ENCODE data around the gene DNAL4. TPM values are rescaled to one million over a fixed set of nuclear protein-coding genes. Genes with fewer than 3 reads are reported as not detected.

DNAL4 gene
- total RNA-seq, 1 donor from 2014 or later: 8.4 TPM

DNA sequence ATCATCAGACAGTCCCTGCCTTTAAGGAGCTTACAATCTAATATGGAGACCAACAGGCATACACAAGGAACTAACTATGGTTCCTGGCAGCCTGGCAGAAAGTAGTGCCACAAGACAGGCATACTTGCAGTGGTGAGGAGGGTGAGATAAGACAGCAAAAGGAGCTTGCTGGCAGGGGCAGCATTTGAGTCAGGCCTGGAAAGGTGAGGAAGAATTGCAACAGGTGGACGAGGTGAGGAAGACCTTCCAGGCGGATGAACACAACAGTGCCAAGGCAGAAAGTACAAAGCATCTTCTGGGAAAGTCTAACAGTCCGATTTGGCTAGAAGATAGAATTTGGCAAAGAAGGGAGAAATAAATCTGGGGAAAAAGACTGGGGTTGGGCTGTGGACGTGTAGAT is 4.3 kb downstream of the DNAL4 start:
- H3K4me1 Mint-ChIP-seq: peaks cover 14% of the 10 kb centered on the region
- intact Hi-C loops (cut with micrococcal nuclease): loop anchor here (5.0 to 10.0 kb wide), 3 partner anchors 53 to 365 kb away; partner anchors contain the start of genes CBX7, GTPBP1 and NPTXR
- ChIA-PET POLR2A (no interaction called here), CTCF (no interaction called here)
- DNase-seq (no peak), ATAC-seq (ENCODE audit: low read depth) (no peak)
- no peaks in the 10 kb centered on the region for H3K27me3 Mint-ChIP-seq
- H3K9me3 Mint-ChIP-seq: no peaks in the 10 kb centered on the region
- TF ChIP-seq, protein P1, sequence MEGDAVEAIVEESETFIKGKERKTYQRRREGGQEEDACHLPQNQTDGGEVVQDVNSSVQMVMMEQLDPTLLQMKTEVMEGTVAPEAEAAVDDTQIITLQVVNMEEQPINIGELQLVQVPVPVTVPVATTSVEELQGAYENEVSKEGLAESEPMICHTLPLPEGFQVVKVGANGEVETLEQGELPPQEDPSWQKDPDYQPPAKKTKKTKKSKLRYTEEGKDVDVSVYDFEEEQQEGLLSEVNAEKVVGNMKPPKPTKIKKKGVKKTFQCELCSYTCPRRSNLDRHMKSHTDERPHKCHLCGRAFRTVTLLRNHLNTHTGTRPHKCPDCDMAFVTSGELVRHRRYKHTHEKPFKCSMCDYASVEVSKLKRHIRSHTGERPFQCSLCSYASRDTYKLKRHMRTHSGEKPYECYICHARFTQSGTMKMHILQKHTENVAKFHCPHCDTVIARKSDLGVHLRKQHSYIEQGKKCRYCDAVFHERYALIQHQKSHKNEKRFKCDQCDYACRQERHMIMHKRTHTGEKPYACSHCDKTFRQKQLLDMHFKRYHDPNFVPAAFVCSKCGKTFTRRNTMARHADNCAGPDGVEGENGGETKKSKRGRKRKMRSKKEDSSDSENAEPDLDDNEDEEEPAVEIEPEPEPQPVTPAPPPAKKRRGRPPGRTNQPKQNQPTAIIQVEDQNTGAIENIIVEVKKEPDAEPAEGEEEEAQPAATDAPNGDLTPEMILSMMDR (IDR thresholded peaks at IDR 0.05): no peak
- no peak overlapping the region for H3K4me3 Mint-ChIP-seq
- peaks cover 5% of the 10 kb centered on the region for H3K36me3 Mint-ChIP-seq (ENCODE audit: low read depth)
- no peak overlapping the region for H3K27ac Mint-ChIP-seq

DNA sequence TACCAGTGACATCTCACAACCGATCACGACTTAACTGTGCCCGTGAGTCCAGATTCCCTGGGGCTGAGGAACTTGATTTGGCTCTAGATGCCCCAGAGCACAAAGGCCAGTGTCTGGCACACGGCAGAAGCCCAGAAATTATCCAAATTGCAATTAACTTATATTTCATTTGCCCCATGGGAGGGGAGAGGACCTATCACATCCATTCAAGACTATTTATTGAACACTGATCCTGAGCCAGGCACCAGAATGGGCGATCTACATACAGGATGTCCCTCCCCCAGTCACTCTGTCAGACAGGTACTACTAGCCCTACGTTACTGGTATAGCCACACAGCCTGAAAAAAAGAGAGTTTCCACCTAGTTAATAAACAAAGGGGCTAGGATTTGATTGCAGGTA is 5.1 kb downstream of the DNAL4 start:
- peaks cover 5% of the 10 kb centered on the region for H3K36me3 Mint-ChIP-seq (ENCODE audit: low read depth)
- intact Hi-C loops (cut with micrococcal nuclease): no loop called here
- no peak overlapping the region for H3K27ac Mint-ChIP-seq
- TF ChIP-seq, protein P1 (IDR thresholded peaks at IDR 0.05): no peak
- DNase-seq (no peak), ATAC-seq (ENCODE audit: low read depth) (no peak)
- H3K4me1 Mint-ChIP-seq: peaks cover 8% of the 10 kb centered on the region
- H3K9me3 Mint-ChIP-seq: no peaks in the 10 kb centered on the region
- H3K4me3 Mint-ChIP-seq: no peak overlapping the region
- no peaks in the 10 kb centered on the region for H3K27me3 Mint-ChIP-seq
- ChIA-PET POLR2A (no interaction called here), CTCF (no interaction called here)

DNA sequence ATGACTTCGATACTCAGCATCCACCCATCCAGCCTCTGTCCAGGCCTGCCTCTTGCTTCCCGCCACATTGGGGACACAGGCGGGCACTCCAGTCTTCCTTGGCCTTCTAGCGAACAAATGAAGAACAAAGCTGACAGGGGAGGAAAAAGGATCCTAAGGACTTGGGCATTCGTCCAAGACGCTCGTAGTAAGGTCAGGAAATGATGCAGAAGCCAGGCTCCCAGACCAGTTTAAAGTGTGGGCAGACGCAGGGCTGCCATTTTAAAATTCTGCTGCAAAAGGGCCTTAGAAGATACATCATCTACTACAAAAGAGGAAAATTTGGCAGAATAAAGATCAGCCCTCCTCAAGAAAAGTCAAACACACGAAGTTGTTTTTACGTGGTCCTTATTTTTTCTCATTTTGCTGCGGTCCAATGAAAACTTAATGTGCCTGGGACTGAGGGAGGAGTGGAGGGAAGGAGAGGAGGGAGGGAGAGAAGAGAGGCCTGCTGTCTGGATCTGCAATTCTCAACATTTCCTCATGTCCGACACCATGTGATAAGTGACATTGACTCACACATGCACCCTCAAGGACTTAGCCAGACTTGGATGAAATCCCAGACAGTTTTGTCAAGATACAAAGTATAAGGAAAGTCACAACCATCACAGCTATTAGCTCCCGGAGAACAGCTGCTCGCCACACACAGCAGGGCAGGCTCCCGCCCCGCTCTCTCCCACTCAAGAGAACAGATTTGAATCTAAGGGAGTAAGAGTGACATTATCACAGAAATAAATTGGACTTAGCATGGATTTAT is 5.7 kb downstream of the DNAL4 start:
- ATAC-seq (ENCODE audit: low read depth) (no peak), DNase-seq (no peak)
- H3K27ac Mint-ChIP-seq: no peak overlapping the region
- TF ChIP-seq, protein P1 (IDR thresholded peaks at IDR 0.05): no peak
- ChIA-PET POLR2A (no interaction called here), CTCF (no interaction called here)
- intact Hi-C loops (cut with micrococcal nuclease): no loop called here
- H3K36me3 Mint-ChIP-seq (ENCODE audit: low read depth): peaks cover 2% of the 10 kb centered on the region
- H3K4me1 Mint-ChIP-seq: peaks cover 5% of the 10 kb centered on the region
- H3K9me3 Mint-ChIP-seq: no peaks in the 10 kb centered on the region
- H3K27me3 Mint-ChIP-seq: no peaks in the 10 kb centered on the region
- no peak overlapping the region for H3K4me3 Mint-ChIP-seq

DNA sequence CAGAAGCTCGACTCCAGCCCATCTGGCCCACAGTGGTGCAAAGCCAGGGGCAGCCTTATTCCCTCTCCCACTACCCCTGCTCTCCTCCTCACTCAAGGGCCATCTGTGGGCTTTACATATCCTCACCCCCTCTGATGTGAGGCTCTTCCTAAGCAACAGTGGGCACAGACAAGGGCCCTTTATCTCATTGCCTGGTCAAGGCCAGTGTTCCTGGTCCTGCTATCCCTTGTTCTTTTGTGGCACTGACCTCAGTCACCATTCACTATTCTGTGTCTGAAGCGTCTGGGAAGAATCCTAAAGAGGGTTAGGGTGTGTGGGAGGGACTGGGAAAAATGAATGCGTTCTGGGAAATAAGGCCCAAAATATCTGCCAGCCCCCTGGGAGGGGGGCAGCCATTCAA is 7.3 kb downstream of the DNAL4 start:
- DNase-seq (no peak), ATAC-seq (ENCODE audit: low read depth) (no peak)
- POLR2A ChIA-PET: no interaction called here
- CTCF ChIA-PET: no interaction called here
- Mint-ChIP-seq H3K4me1 (no peaks in the 10 kb centered on the region), H3K27ac (no peak overlapping the region), H3K27me3 (no peaks in the 10 kb centered on the region), H3K9me3 (no peaks in the 10 kb centered on the region), H3K4me3 (no peak overlapping the region), H3K36me3 (ENCODE audit: low read depth) (peaks cover 6% of the 10 kb centered on the region)
- intact Hi-C loops (cut with micrococcal nuclease): no loop called here
- TF ChIP-seq, protein P1 (IDR thresholded peaks at IDR 0.05): no peak

DNA sequence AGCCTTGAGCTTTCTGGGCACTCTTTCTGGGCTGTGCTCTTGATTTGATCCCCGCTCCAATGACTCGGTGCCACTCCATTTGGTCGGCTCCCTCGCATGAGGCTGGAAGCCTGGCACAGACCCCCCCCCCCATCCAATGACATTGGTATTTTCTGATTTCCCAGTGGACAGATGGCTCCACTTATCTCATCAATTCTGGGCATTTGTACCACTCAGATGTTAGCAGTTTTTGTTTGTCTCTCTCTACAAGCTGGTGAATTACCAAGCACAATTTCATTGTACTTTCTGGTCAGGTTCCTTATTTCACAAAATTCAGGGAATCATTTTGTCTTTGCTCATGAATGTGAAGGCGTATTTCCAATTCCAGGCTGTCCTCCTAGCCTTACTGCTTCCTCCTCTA is 9.1 kb downstream of the DNAL4 start:
- H3K9me3 Mint-ChIP-seq: no peaks in the 10 kb centered on the region
- DNase-seq (no peak), ATAC-seq (ENCODE audit: low read depth) (no peak)
- POLR2A ChIA-PET: interaction anchor here (0.5 to 0.7 kb wide), 3 partner anchors 33 to 384 kb away, joined by 3 to 11 read pairs (median 9); no protein-coding TSS in a partner anchor
- H3K36me3 Mint-ChIP-seq (ENCODE audit: low read depth): peaks cover 15% of the 10 kb centered on the region
- no peak overlapping the region for H3K4me3 Mint-ChIP-seq
- CTCF ChIA-PET: interaction anchor here (1.0 kb wide), 1 partner anchor 16 kb away, joined by 3 read pairs; no protein-coding TSS in a partner anchor
- no peaks in the 10 kb centered on the region for H3K4me1 Mint-ChIP-seq
- no peak overlapping the region for H3K27ac Mint-ChIP-seq
- H3K27me3 Mint-ChIP-seq: no peaks in the 10 kb centered on the region
- intact Hi-C loops (cut with micrococcal nuclease): no loop called here
- TF ChIP-seq, protein P1 (IDR thresholded peaks at IDR 0.05): no peak
